Esophagus squamous epithelium (tissue), 4 donors: ENCODE data around the gene IL13.

Source experiments
- POLR2A ChIP-seq, 4 donors: fragments of 450-650 bp; IDR thresholded peaks; one replicate each; pipeline ENCODE4 v1.6.1; 2017; ENCODE audit warnings: antibody characterized with exemption in 4 of 4, mild to moderate bottlenecking in 4 of 4, moderate library complexity in 3 of 4
- TF ChIP-seq, protein P1 (sequence below), 6 experiments: fragments of 450-650 bp in 4 of 6; fragments of 200-600 bp in 2 of 6; sonication (generic) in 2 of 6; IDR thresholded peaks; one replicate each; pipeline ENCODE4 v1.5.1; 2016 to 2019; ENCODE audit warnings: antibody characterized with exemption in 6 of 6, mild to moderate bottlenecking in 4 of 6, moderate library complexity in 4 of 6

DNA sequence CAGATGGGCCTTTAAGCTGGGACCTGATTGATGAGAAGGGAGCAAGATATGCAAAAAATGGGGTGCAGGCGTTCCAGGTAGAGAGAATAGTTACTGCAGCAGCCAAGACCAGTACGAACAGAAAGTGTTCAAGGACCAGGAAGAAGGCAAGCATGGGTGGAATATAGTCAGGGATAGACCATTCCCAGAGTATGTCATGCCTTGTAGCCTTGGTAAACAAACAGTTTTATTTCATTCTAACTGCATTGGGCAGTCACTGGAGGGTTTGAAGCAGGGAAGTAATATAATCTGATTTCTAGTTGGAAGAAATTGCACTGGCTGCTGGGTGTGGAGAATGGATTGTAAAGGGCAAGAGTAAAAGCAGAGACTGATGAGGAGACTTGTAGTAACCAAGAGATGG lies 30.5 kb upstream of the IL13 start:
- TF ChIP-seq, protein P1, sequence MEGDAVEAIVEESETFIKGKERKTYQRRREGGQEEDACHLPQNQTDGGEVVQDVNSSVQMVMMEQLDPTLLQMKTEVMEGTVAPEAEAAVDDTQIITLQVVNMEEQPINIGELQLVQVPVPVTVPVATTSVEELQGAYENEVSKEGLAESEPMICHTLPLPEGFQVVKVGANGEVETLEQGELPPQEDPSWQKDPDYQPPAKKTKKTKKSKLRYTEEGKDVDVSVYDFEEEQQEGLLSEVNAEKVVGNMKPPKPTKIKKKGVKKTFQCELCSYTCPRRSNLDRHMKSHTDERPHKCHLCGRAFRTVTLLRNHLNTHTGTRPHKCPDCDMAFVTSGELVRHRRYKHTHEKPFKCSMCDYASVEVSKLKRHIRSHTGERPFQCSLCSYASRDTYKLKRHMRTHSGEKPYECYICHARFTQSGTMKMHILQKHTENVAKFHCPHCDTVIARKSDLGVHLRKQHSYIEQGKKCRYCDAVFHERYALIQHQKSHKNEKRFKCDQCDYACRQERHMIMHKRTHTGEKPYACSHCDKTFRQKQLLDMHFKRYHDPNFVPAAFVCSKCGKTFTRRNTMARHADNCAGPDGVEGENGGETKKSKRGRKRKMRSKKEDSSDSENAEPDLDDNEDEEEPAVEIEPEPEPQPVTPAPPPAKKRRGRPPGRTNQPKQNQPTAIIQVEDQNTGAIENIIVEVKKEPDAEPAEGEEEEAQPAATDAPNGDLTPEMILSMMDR (IDR thresholded peaks at IDR 0.05) = no peak
- TF ChIP-seq POLR2A (IDR thresholded peaks at IDR 0.05) = no peak
